Measurements from ENCODE around the gene LAMTOR2.

DNA sequence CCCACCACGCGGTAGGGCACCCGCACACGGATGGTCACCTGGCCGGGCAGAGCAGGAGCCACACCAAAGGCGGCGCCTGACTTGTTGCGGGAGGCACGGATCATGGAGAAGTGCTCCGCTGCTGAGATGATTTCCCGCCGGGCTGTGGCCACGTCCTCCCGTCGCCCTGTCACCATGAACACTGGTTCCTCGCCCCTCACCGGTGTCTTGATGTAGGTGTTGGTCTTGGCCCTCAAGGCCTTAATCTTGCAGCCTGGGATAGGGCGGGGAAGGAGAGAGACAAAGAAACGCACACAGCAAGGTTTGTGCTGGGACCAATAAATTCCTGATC is 22.8 kb downstream of the LAMTOR2 start:
- TF ChIP-seq POLR2AphosphoS5 (IDR thresholded peaks at IDR 0.05; ENCODE audit: low read depth, low read length) (no peak), CTCF (IDR thresholded peaks at IDR 0.05) (no peak), TCF7L2 (IDR thresholded peaks at IDR 0.05; ENCODE audit: low read depth, low read length) (no peak), SIN3A (IDR thresholded peaks at IDR 0.05; ENCODE audit: borderline replicate concordance, insufficient read depth, low read depth, low read length) (no peak)
- TF ChIP-seq, protein P1, sequence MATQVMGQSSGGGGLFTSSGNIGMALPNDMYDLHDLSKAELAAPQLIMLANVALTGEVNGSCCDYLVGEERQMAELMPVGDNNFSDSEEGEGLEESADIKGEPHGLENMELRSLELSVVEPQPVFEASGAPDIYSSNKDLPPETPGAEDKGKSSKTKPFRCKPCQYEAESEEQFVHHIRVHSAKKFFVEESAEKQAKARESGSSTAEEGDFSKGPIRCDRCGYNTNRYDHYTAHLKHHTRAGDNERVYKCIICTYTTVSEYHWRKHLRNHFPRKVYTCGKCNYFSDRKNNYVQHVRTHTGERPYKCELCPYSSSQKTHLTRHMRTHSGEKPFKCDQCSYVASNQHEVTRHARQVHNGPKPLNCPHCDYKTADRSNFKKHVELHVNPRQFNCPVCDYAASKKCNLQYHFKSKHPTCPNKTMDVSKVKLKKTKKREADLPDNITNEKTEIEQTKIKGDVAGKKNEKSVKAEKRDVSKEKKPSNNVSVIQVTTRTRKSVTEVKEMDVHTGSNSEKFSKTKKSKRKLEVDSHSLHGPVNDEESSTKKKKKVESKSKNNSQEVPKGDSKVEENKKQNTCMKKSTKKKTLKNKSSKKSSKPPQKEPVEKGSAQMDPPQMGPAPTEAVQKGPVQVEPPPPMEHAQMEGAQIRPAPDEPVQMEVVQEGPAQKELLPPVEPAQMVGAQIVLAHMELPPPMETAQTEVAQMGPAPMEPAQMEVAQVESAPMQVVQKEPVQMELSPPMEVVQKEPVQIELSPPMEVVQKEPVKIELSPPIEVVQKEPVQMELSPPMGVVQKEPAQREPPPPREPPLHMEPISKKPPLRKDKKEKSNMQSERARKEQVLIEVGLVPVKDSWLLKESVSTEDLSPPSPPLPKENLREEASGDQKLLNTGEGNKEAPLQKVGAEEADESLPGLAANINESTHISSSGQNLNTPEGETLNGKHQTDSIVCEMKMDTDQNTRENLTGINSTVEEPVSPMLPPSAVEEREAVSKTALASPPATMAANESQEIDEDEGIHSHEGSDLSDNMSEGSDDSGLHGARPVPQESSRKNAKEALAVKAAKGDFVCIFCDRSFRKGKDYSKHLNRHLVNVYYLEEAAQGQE (IDR thresholded peaks at IDR 0.05; ENCODE audit: insufficient read depth in 1 of 2, low read depth in 2 of 2, low read length in 1 of 2) = no peak
